ENCODE data around the gene SHANK3. TPM values are rescaled to one million over a fixed set of nuclear protein-coding genes. Genes with fewer than 3 reads are reported as not detected.

SHANK3 gene
- total RNA-seq, 2 experiments from 2014 or later: 0.15 TPM; not detected in 1

- CTCF ChIA-PET (ENCODE audit: unreplicated experiment): no interaction called here
Measured at GRCh38 chr22:50710221-50710620, 37.6 kb downstream of the SHANK3 start.

GRCh38 chr22:50710886-50711285 lies 38.3 kb downstream of the SHANK3 start:
- Histone ChIP-seq H3K27ac (ENCODE audit: low read depth, low read length, poor library complexity, severe bottlenecking) (no peak overlapping the region), H3K9me3 (ENCODE audit: low read length) (no peaks in the 10 kb centered on the region), H4K20me1 (ENCODE audit: insufficient read depth, low read length) (no peaks in the 10 kb centered on the region), H3K4me2 (ENCODE audit: low read length) (no peak overlapping the region), H3K4me1 (ENCODE audit: insufficient read depth, low read length, poor library complexity, severe bottlenecking) (no peaks in the 10 kb centered on the region), H3K36me3 (ENCODE audit: insufficient read depth, low read length) (no peaks in the 10 kb centered on the region), H2AFZ (ENCODE audit: low read length) (no peak overlapping the region), H3K9me2 (ENCODE audit: insufficient read depth, low read length) (no peaks in the 10 kb centered on the region), H3K4me3 (ENCODE audit: low read depth, low read length, poor library complexity, severe bottlenecking) (no peak overlapping the region), H3K79me2 (ENCODE audit: insufficient read depth, low read depth, low read length) (no peaks in the 10 kb centered on the region)
- BruUV-seq (replicated peaks): no TSS peak
- ChIA-PET POLR2A (no interaction called here), CTCF (ENCODE audit: unreplicated experiment) (no interaction called here)
- TF ChIP-seq EZH2phosphoT487 (IDR thresholded peaks at IDR 0.05; ENCODE audit: borderline replicate concordance, low read depth, low read length): no peak
- intact Hi-C loops (cut with micrococcal nuclease; ENCODE audit: unreplicated experiment): no loop called here
- no peak for DNase-seq (ENCODE audit: low spot score)

More at GRCh38 chr22:50710221-50710620, 37.6 kb downstream of the SHANK3 start:
- no peak overlapping the region for H3K4me3 ChIP-seq (ENCODE audit: low read depth, low read length, poor library complexity, severe bottlenecking)
- H3K4me1 ChIP-seq (ENCODE audit: insufficient read depth, low read length, poor library complexity, severe bottlenecking): no peaks in the 10 kb centered on the region
- no peaks in the 10 kb centered on the region for H3K79me2 ChIP-seq (ENCODE audit: insufficient read depth, low read depth, low read length)
- POLR2A ChIA-PET: no interaction called here
- H3K36me3 ChIP-seq (ENCODE audit: insufficient read depth, low read length): no peaks in the 10 kb centered on the region
- H2AFZ ChIP-seq (ENCODE audit: low read length): no peak overlapping the region
- intact Hi-C loops (cut with micrococcal nuclease; ENCODE audit: unreplicated experiment): no loop called here
- H4K20me1 ChIP-seq (ENCODE audit: insufficient read depth, low read length): no peaks in the 10 kb centered on the region
- H3K4me2 ChIP-seq (ENCODE audit: low read length): no peak overlapping the region
- BruUV-seq (replicated peaks): no TSS peak
- no peak for TF ChIP-seq CTCF (conservative IDR thresholded peaks at IDR 0.05; ENCODE audit: low read length)
- no peak for TF ChIP-seq EZH2phosphoT487 (IDR thresholded peaks at IDR 0.05; ENCODE audit: borderline replicate concordance, low read depth, low read length)
- H3K9me2 ChIP-seq (ENCODE audit: insufficient read depth, low read length): no peaks in the 10 kb centered on the region
- no peaks in the 10 kb centered on the region for H3K9me3 ChIP-seq (ENCODE audit: low read length)
- H3K27ac ChIP-seq (ENCODE audit: low read depth, low read length, poor library complexity, severe bottlenecking): no peak overlapping the region
- no peak for DNase-seq (ENCODE audit: low spot score)

- ChIA-PET POLR2A (no interaction called here), CTCF (ENCODE audit: unreplicated experiment) (no interaction called here)
- Histone ChIP-seq H3K9me3 (ENCODE audit: low read length) (no peaks in the 10 kb centered on the region), H3K4me1 (ENCODE audit: insufficient read depth, low read length, poor library complexity, severe bottlenecking) (no peaks in the 10 kb centered on the region), H3K4me2 (ENCODE audit: low read length) (no peak overlapping the region), H4K20me1 (ENCODE audit: insufficient read depth, low read length) (no peaks in the 10 kb centered on the region), H3K36me3 (ENCODE audit: insufficient read depth, low read length) (no peaks in the 10 kb centered on the region), H3K4me3 (ENCODE audit: low read depth, low read length, poor library complexity, severe bottlenecking) (no peak overlapping the region), H3K27ac (ENCODE audit: low read depth, low read length, poor library complexity, severe bottlenecking) (no peak overlapping the region), H3K79me2 (ENCODE audit: insufficient read depth, low read depth, low read length) (no peaks in the 10 kb centered on the region), H2AFZ (ENCODE audit: low read length) (no peak overlapping the region), H3K9me2 (ENCODE audit: insufficient read depth, low read length) (no peaks in the 10 kb centered on the region)
- TF ChIP-seq CTCF (conservative IDR thresholded peaks at IDR 0.05; ENCODE audit: low read length) (no peak), EZH2phosphoT487 (IDR thresholded peaks at IDR 0.05; ENCODE audit: borderline replicate concordance, low read depth, low read length) (no peak)
- intact Hi-C loops (cut with micrococcal nuclease; ENCODE audit: unreplicated experiment): no loop called here
- DNase-seq (ENCODE audit: low spot score): no peak
- no TSS peak for BruUV-seq (replicated peaks)
Measured at GRCh38 chr22:50711446-50712340, 39.1 kb downstream of the SHANK3 start.

All from OCI-LY7 (cell line).